CD8-positive, alpha-beta memory T cell (primary cell): ENCODE data around the gene BICD1. TPM values are rescaled to one million over a fixed set of nuclear protein-coding genes. Genes with fewer than 3 reads are reported as not detected.
A peak's percentile ranks its signal among the peaks of the same experiment; 100 is the strongest.

Experiments
- CTCF ChIA-PET: fragments of 350-600 bp; sonication (Branson Sonifier 250); formaldehyde crosslinking; loops from one replicate; lab custom pipeline; 2021; ENCODE audit warnings: antibody characterized with exemption; lab: Charles Lee
- POLR2A ChIA-PET: fragments of 350-600 bp; sonication (Branson Sonifier 250); formaldehyde crosslinking; loops from one replicate; lab custom pipeline; 2021; ENCODE audit warnings: antibody characterized with exemption; lab: Charles Lee
- DNase-seq, 5 donors: peaks; one replicate each; pipeline versions ENCODE4 v3.0.0 to v3.0.0-alpha.2; 2020 to 2022; ENCODE audit warnings: mixed read lengths in 1 of 5
- H3K27ac ChIP-seq: one replicate; pipeline ENCODE4 v1.7.0; 2013; ENCODE audit warnings: low read depth, mild to moderate bottlenecking, low read length, moderate library complexity
- H3K27me3 ChIP-seq: 2 replicates; pipeline ENCODE4 v1.7.0; 2013; ENCODE audit warnings: low read length, mild to moderate bottlenecking; ENCODE audit not compliant: insufficient read depth, poor library complexity, severe bottlenecking
- H3K36me3 ChIP-seq: 2 replicates; pipeline ENCODE4 v1.7.0; 2013; ENCODE audit warnings: mild to moderate bottlenecking, low read length, moderate library complexity; ENCODE audit not compliant: insufficient read depth
- H3K4me1 ChIP-seq: 2 replicates; pipeline ENCODE4 v1.7.0; 2013; ENCODE audit warnings: mild to moderate bottlenecking, low read length, moderate library complexity; ENCODE audit not compliant: insufficient read depth
- H3K4me3 ChIP-seq: 2 replicates; pipeline ENCODE4 v1.7.0; 2013; ENCODE audit warnings: mild to moderate bottlenecking, low read length
- H3K9me3 ChIP-seq: 2 replicates; pipeline ENCODE4 v1.7.0; 2013; ENCODE audit warnings: mild to moderate bottlenecking, low read length
- H3K27ac Mint-ChIP-seq, 8 donors: one replicate each; pipeline ENCODE4 v1.8.0; 2020 to 2021; ENCODE audit warnings: mixed read lengths in 8 of 8, mild to moderate bottlenecking in 6 of 8, inconsistent platforms in 3 of 8, moderate library complexity in 3 of 8
- H3K27me3 Mint-ChIP-seq, 2 donors: one replicate each; pipeline ENCODE4 v1.8.0; 2020 to 2021; ENCODE audit warnings: mixed read lengths in 2 of 2, mild to moderate bottlenecking in 1 of 2, moderate library complexity in 1 of 2
- H3K36me3 Mint-ChIP-seq, 3 donors: one replicate each; pipeline ENCODE4 v1.8.0; 2020 to 2021; ENCODE audit warnings: mixed read lengths in 3 of 3, inconsistent platforms in 1 of 3, mild to moderate bottlenecking in 1 of 3
- H3K4me1 Mint-ChIP-seq, 3 donors: one replicate each; pipeline ENCODE4 v1.8.0; 2020 to 2021; ENCODE audit warnings: mixed read lengths in 3 of 3, inconsistent platforms in 1 of 3, mild to moderate bottlenecking in 1 of 3
- H3K4me3 Mint-ChIP-seq, 7 donors: one replicate each; pipeline ENCODE4 v1.8.0; 2020 to 2021; ENCODE audit warnings: mixed read lengths in 7 of 7, mild to moderate bottlenecking in 6 of 7, moderate library complexity in 4 of 7, inconsistent platforms in 2 of 7
- H3K9me3 Mint-ChIP-seq, 5 donors: one replicate each; pipeline ENCODE4 v1.8.0; 2020 to 2022; ENCODE audit warnings: mixed read lengths in 5 of 5, mild to moderate bottlenecking in 3 of 5, moderate library complexity in 2 of 5, inconsistent platforms in 1 of 5
- polyA plus RNA-seq: library from polyadenylated mRNA; unstranded; fragments of 300-500 nt; fragmentation: Illumina TruSeq; gene quantifications from one replicate; pipeline ENCODE4 v1.2.3, GENCODE V29; 2021
- total RNA-seq, 2 experiments: library from RNA; stranded (reverse); gene quantifications; one replicate each; pipeline ENCODE4 v1.2.3, GENCODE V29; 2021

The BICD1 gene
- total and polyA plus RNA-seq, 3 experiments from 2014 or later, result 8.7 to 20.5 (median 18.0) TPM

- no peak overlapping the region for H3K27ac Mint-ChIP-seq
- Histone ChIP-seq H3K4me3 (no peak overlapping the region), H3K27ac (no peak overlapping the region), H3K9me3 (no peaks in the 10 kb centered on the region), H3K4me1 (no peaks in the 10 kb centered on the region), H3K27me3 (no peaks in the 10 kb centered on the region), H3K36me3 (no peaks in the 10 kb centered on the region)
- H3K27me3 Mint-ChIP-seq, result peaks cover 0 to 3% of the 10 kb centered on the region in 2 donors
- H3K9me3 Mint-ChIP-seq, result peaks cover 0 to 5% (median 0%) of the 10 kb centered on the region in 5 donors
- CTCF ChIA-PET, result interaction anchor here (2.4 kb wide), 1 partner anchor 10 kb away, joined by 11 read pairs; no protein-coding TSS in a partner anchor
- no peak overlapping the region for H3K4me3 Mint-ChIP-seq
- POLR2A ChIA-PET, result no interaction called here
- no peaks in the 10 kb centered on the region for H3K4me1 Mint-ChIP-seq
- H3K36me3 Mint-ChIP-seq, result peaks cover 0 to 12% (median 0%) of the 10 kb centered on the region in 3 donors
- DNase-seq, result no peak
These were observed 36.3 kb upstream of the BICD1 start for GRCh38 chr12:32070370-32070769.

- H3K4me1 Mint-ChIP-seq, result no peaks in the 10 kb centered on the region
- no peaks in the 10 kb centered on the region for H3K36me3 ChIP-seq
- H3K27me3 ChIP-seq, result no peaks in the 10 kb centered on the region
- H3K4me1 ChIP-seq, result no peaks in the 10 kb centered on the region
- ChIA-PET POLR2A (no interaction called here), CTCF (interaction anchor here (2.4 kb wide), 1 partner anchor 12 kb away, joined by 11 read pairs; no protein-coding TSS in a partner anchor)
- DNase-seq, result no peak
- peaks cover 0 to 5% (median 0%) of the 10 kb centered on the region in 5 donors for H3K9me3 Mint-ChIP-seq
- no peak overlapping the region for H3K27ac Mint-ChIP-seq
- no peak overlapping the region for H3K27ac ChIP-seq
- no peaks in the 10 kb centered on the region for H3K9me3 ChIP-seq
- H3K4me3 Mint-ChIP-seq, result no peak overlapping the region
- H3K4me3 ChIP-seq, result no peak overlapping the region
- H3K27me3 Mint-ChIP-seq, result peaks cover 0 to 3% of the 10 kb centered on the region in 2 donors
- H3K36me3 Mint-ChIP-seq, result peaks cover 0 to 12% (median 0%) of the 10 kb centered on the region in 3 donors
These were observed 34.5 kb upstream of the BICD1 start for GRCh38 chr12:32072102-32072501.

- Histone ChIP-seq H3K36me3 (no peaks in the 10 kb centered on the region), H3K4me1 (no peaks in the 10 kb centered on the region), H3K9me3 (no peaks in the 10 kb centered on the region), H3K27ac (no peak overlapping the region), H3K27me3 (no peaks in the 10 kb centered on the region), H3K4me3 (no peak overlapping the region)
- CTCF ChIA-PET, result no interaction called here
- Mint-ChIP-seq H3K4me3 (no peak overlapping the region), H3K36me3 (peaks cover 0 to 12% (median 0%) of the 10 kb centered on the region in 3 donors), H3K27me3 (peaks cover 0 to 3% of the 10 kb centered on the region in 2 donors), H3K4me1 (no peaks in the 10 kb centered on the region), H3K9me3 (peaks cover 0 to 5% (median 0%) of the 10 kb centered on the region in 5 donors), H3K27ac (no peak overlapping the region)
- POLR2A ChIA-PET, result no interaction called here
- no peak for DNase-seq
These were observed 32.2 kb upstream of the BICD1 start for GRCh38 chr12:32074432-32074831.

- POLR2A ChIA-PET, result no interaction called here
- Histone ChIP-seq H3K4me3 (no peak overlapping the region), H3K36me3 (no peaks in the 10 kb centered on the region), H3K27me3 (no peaks in the 10 kb centered on the region), H3K9me3 (no peaks in the 10 kb centered on the region), H3K4me1 (no peaks in the 10 kb centered on the region), H3K27ac (no peak overlapping the region)
- no peak overlapping the region for H3K27ac Mint-ChIP-seq
- CTCF ChIA-PET, result interaction anchor here (0.6 to 1.2 kb wide), 3 partner anchors 11 to 383 kb away, joined by 3 to 4 read pairs (median 3); no protein-coding TSS in a partner anchor
- no peak overlapping the region for H3K4me3 Mint-ChIP-seq
- DNase-seq, result no peak
- peaks cover 0 to 9% (median 0%) of the 10 kb centered on the region in 3 donors for H3K36me3 Mint-ChIP-seq
- peaks cover 0 to 3% of the 10 kb centered on the region in 2 donors for H3K27me3 Mint-ChIP-seq
- peaks cover 0 to 5% (median 0%) of the 10 kb centered on the region in 5 donors for H3K9me3 Mint-ChIP-seq
- H3K4me1 Mint-ChIP-seq, result no peaks in the 10 kb centered on the region
These were observed 29.7 kb upstream of the BICD1 start for GRCh38 chr12:32076941-32077340.

- Mint-ChIP-seq H3K9me3 (no peaks in the 10 kb centered on the region), H3K27me3 (no peaks in the 10 kb centered on the region), H3K4me3 (no peak overlapping the region), H3K4me1 (no peaks in the 10 kb centered on the region), H3K27ac (peak overlapping the region in 1 of 8 donors; percentile 16), H3K36me3 (no peaks in the 10 kb centered on the region)
- Histone ChIP-seq H3K4me1 (no peaks in the 10 kb centered on the region), H3K27me3 (no peaks in the 10 kb centered on the region), H3K9me3 (no peaks in the 10 kb centered on the region), H3K4me3 (no peak overlapping the region), H3K36me3 (no peaks in the 10 kb centered on the region), H3K27ac (no peak overlapping the region)
- ChIA-PET CTCF (interaction anchor here (1.6 kb wide), 1 partner anchor 17 kb away, joined by 3 read pairs; no protein-coding TSS in a partner anchor), POLR2A (interaction anchor here (0.7 kb wide), 1 partner anchor 120 kb away, joined by 3 read pairs; no protein-coding TSS in a partner anchor)
- DNase-seq, result no peak
These were observed 26.2 kb upstream of the BICD1 start for GRCh38 chr12:32080435-32080834.

GRCh38 chr12:32083489-32083888, 23.2 kb upstream of the BICD1 start:
- Mint-ChIP-seq H3K9me3 (no peaks in the 10 kb centered on the region), H3K36me3 (no peaks in the 10 kb centered on the region)
- POLR2A ChIA-PET, result no interaction called here

GRCh38 chr12:32084017-32084688, 22.5 kb upstream of the BICD1 start:
- ChIA-PET POLR2A (no interaction called here), CTCF (no interaction called here)
- Histone ChIP-seq H3K27me3 (no peaks in the 10 kb centered on the region), H3K4me3 (no peak overlapping the region), H3K9me3 (no peaks in the 10 kb centered on the region), H3K36me3 (no peaks in the 10 kb centered on the region), H3K4me1 (no peaks in the 10 kb centered on the region), H3K27ac (no peak overlapping the region)
- no peak for DNase-seq
- H3K27ac Mint-ChIP-seq, result no peak overlapping the region
- H3K36me3 Mint-ChIP-seq, result no peaks in the 10 kb centered on the region
- no peaks in the 10 kb centered on the region for H3K4me1 Mint-ChIP-seq
- no peaks in the 10 kb centered on the region for H3K27me3 Mint-ChIP-seq
- H3K4me3 Mint-ChIP-seq, result no peak overlapping the region
- H3K9me3 Mint-ChIP-seq, result no peaks in the 10 kb centered on the region

More at GRCh38 chr12:32083489-32083888, 23.2 kb upstream of the BICD1 start:
- no peak for DNase-seq
- Histone ChIP-seq H3K4me1 (no peaks in the 10 kb centered on the region), H3K27ac (no peak overlapping the region), H3K36me3 (no peaks in the 10 kb centered on the region), H3K27me3 (no peaks in the 10 kb centered on the region), H3K9me3 (no peaks in the 10 kb centered on the region), H3K4me3 (no peak overlapping the region)
- H3K4me3 Mint-ChIP-seq, result no peak overlapping the region
- no peaks in the 10 kb centered on the region for H3K4me1 Mint-ChIP-seq
- CTCF ChIA-PET, result no interaction called here
- no peak overlapping the region for H3K27ac Mint-ChIP-seq
- H3K27me3 Mint-ChIP-seq, result no peaks in the 10 kb centered on the region

- CTCF ChIA-PET, result no interaction called here
- Histone ChIP-seq H3K4me1 (no peaks in the 10 kb centered on the region), H3K27me3 (no peaks in the 10 kb centered on the region), H3K9me3 (no peaks in the 10 kb centered on the region), H3K36me3 (no peaks in the 10 kb centered on the region), H3K27ac (no peak overlapping the region), H3K4me3 (no peak overlapping the region)
- POLR2A ChIA-PET, result no interaction called here
- Mint-ChIP-seq H3K27me3 (no peaks in the 10 kb centered on the region), H3K9me3 (no peaks in the 10 kb centered on the region), H3K4me3 (no peak overlapping the region), H3K27ac (no peak overlapping the region), H3K36me3 (no peaks in the 10 kb centered on the region), H3K4me1 (no peaks in the 10 kb centered on the region)
- DNase-seq, result no peak
These were observed 21.9 kb upstream of the BICD1 start for GRCh38 chr12:32084753-32085152.
